Lung (tissue), 12 donors: ENCODE data around the gene DTWD1. TPM values are rescaled to one million over a fixed set of nuclear protein-coding genes. Genes with fewer than 3 reads are reported as not detected.

Experiments used
- ATAC-seq: fragments of 200-7000 bp; cut with Tn5 transposase; one replicate; pipeline ENCODE4 v1.9.1; 2020; ENCODE audit warnings: moderate number of reproducible peaks; ENCODE audit not compliant: insufficient read depth, low FRiP score
- DNase-seq, 3 donors: peaks; one replicate each; pipeline ENCODE4 v3.0.0-alpha.2; 2013 to 2017
- H3K27ac ChIP-seq, 2 donors: one replicate each; pipeline ENCODE4 v1.5.1; 2013; ENCODE audit warnings: mild to moderate bottlenecking in 2 of 2, moderate library complexity in 2 of 2, control low read depth in 1 of 2, inconsistent platforms in 1 of 2, low read depth in 1 of 2, low read length in 1 of 2
- H3K27me3 ChIP-seq, 3 donors: one replicate each; pipeline ENCODE4 v1.5.1; 2013; ENCODE audit warnings: low read length in 2 of 3; ENCODE audit not compliant: control insufficient read depth in 3 of 3, insufficient read depth in 3 of 3
- H3K36me3 ChIP-seq, 4 donors: one replicate each; pipeline ENCODE4 v1.5.1; 2013; ENCODE audit warnings: low read length in 4 of 4, mild to moderate bottlenecking in 1 of 4, moderate library complexity in 1 of 4; ENCODE audit not compliant: control insufficient read depth in 4 of 4, insufficient read depth in 4 of 4
- H3K4me1 ChIP-seq, 5 donors: one replicate each; pipeline ENCODE4 v1.5.1; 2013; ENCODE audit warnings: low read length in 5 of 5, mild to moderate bottlenecking in 2 of 5, moderate library complexity in 1 of 5; ENCODE audit not compliant: control insufficient read depth in 5 of 5, insufficient read depth in 5 of 5
- H3K4me3 ChIP-seq: one replicate; pipeline ENCODE4 v1.5.1; 2013; ENCODE audit warnings: mild to moderate bottlenecking, control low read depth, moderate library complexity
- H3K9ac ChIP-seq, 2 donors: one replicate each; pipeline ENCODE4 v1.5.1; 2013; ENCODE audit warnings: low read length in 2 of 2, control low read depth in 1 of 2; ENCODE audit not compliant: insufficient read depth in 1 of 2
- H3K9me3 ChIP-seq, 4 donors: one replicate each; pipeline ENCODE4 v1.5.1; 2013; ENCODE audit warnings: low read length in 3 of 4, mild to moderate bottlenecking in 1 of 4, moderate library complexity in 1 of 4; ENCODE audit not compliant: control insufficient read depth in 4 of 4, insufficient read depth in 3 of 4
- WGBS, 2 donors: extraction: QIAGEN DNeasy Blood & Tissue Kit; methylation state at CpG; one replicate each; pipeline ENCODE4 v1.1.7; 2013; 5-methylcytosine and 5-hydroxymethylcytosine counted together
- polyA plus RNA-seq, 2 donors: library from polyadenylated mRNA; stranded (reverse); fragments of 200-250 nt; gene quantifications; one replicate each; pipeline ENCODE4 v1.2.1, GENCODE V29; 2013
- total RNA-seq, 2 donors: library from RNA; depleted of rRNA in 1 of 2; stranded (reverse); fragments of >200 nt in 1 of 2; gene quantifications; one replicate each; pipeline ENCODE4 v1.2.1, GENCODE V29; 2014 to 2021
- TF ChIP-seq, protein P1 (sequence below): IDR thresholded peaks from 2 replicates; pipeline ENCODE4 v1.5.1; 2012; ENCODE audit warnings: mild to moderate bottlenecking; ENCODE audit errors: control extremely low read depth, extremely low read depth
- donor health status: control.
- donor health status: control.
- donor health status: Bipolar disorder and iron deficiency.
- donor health status: healthy.
- donor health status: DM: yes; HTN: yes; CAD: no.

The DTWD1 gene
- total and polyA plus RNA-seq, 4 donors: 14.2 to 44.1 (median 21.6) TPM

DNA sequence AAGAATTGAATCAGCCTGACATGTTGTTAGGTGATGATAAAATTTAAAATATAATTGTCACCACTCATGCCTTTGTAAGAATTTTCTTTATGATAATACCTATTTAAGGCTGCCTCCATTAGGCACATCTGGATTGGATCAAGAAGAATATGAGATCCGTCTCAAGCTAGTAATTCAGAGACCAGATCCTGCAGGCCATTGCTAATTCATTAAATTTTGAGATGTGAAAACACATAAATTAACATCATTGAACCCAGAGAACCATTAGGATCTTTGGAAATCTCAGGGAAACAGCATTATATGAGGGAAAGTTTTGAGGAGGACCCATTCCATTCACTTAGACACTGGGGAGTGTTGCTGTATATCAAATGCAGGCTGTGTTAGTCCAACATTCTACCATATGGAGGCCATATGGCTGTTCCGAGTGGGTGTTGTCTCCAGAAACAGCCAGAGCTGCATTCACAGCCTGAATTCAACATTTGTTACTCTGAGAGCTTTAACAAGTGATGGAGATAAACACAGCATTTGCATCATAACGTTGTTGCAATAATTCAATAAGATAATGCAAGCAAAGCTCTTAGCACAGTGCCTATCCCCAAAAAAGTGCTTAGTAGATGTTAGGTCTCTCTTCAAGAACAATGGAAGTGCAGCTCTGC lies 67.4 kb downstream of the DTWD1 start:
- 87 to 89% methylated on average over 3 of the region's 3 CpGs for WGBS, 2 donors
- Histone ChIP-seq H3K27ac (no peak overlapping the region), H3K36me3 (no peaks in the 10 kb centered on the region), H3K9ac (no peak overlapping the region), H3K9me3 (no peaks in the 10 kb centered on the region), H3K4me1 (no peaks in the 10 kb centered on the region), H3K4me3 (no peak overlapping the region), H3K27me3 (no peaks in the 10 kb centered on the region)
- TF ChIP-seq, protein P1, sequence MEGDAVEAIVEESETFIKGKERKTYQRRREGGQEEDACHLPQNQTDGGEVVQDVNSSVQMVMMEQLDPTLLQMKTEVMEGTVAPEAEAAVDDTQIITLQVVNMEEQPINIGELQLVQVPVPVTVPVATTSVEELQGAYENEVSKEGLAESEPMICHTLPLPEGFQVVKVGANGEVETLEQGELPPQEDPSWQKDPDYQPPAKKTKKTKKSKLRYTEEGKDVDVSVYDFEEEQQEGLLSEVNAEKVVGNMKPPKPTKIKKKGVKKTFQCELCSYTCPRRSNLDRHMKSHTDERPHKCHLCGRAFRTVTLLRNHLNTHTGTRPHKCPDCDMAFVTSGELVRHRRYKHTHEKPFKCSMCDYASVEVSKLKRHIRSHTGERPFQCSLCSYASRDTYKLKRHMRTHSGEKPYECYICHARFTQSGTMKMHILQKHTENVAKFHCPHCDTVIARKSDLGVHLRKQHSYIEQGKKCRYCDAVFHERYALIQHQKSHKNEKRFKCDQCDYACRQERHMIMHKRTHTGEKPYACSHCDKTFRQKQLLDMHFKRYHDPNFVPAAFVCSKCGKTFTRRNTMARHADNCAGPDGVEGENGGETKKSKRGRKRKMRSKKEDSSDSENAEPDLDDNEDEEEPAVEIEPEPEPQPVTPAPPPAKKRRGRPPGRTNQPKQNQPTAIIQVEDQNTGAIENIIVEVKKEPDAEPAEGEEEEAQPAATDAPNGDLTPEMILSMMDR: no peak
- DNase-seq (no peak), ATAC-seq (no peak)

DNA sequence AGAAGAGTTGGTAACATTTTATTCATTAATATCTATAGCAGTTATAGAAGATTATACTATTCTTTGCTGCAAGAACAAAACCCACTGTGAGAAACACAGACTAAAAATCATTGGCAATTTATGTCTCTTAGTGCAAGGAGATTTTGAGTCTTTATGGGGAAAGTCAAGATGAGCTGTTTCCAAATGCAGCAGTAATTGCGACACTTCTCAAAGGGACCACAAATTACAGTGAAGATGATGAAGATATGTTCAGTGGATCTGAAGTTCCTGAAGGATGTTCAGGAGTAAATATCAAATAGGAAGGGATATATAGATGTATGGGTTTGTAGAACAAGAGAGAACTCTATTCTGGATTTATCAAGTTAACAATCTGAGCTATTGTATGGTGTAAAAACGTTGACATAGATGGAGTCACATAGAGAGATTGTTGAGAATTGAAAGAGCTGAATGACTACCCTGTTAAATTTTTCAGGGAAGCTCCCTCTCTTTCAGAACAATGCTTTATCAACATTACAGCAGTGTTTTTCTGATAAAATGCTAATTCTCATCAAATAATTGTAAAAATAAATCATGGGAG lies 71.8 kb downstream of the DTWD1 start:
- DNase-seq (no peak), ATAC-seq (no peak)
- Histone ChIP-seq H3K36me3 (no peaks in the 10 kb centered on the region), H3K9me3 (no peaks in the 10 kb centered on the region), H3K9ac (no peak overlapping the region), H3K27ac (no peak overlapping the region), H3K4me3 (no peak overlapping the region), H3K27me3 (no peaks in the 10 kb centered on the region), H3K4me1 (no peaks in the 10 kb centered on the region)
- WGBS, 2 donors: 45 to 47% methylated on average over 2 of the region's 2 CpGs
- TF ChIP-seq, protein P1: no peak

DNA sequence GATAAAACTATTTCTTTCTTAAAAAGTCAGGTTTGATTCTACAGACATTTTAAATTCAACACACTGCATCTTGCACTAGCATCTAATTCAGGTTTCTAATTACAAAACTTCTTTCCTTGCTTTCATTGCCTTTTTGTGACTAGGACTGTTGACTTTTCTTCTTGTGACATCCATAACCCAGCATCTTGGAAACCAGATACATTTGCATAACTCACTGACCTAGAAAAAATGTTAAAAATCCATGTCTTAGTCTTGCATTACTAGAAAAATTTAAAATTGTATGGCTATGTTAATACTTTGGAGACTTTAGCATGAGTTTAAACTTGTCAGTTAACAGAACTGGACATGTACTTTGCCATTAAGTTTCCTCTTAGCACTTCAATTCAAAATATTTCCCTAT lies 72.7 kb downstream of the DTWD1 start:
- Histone ChIP-seq H3K27me3 (no peaks in the 10 kb centered on the region), H3K36me3 (no peaks in the 10 kb centered on the region), H3K9ac (no peak overlapping the region), H3K4me3 (no peak overlapping the region), H3K9me3 (no peaks in the 10 kb centered on the region), H3K4me1 (no peaks in the 10 kb centered on the region), H3K27ac (no peak overlapping the region)
- no peak for DNase-seq
- TF ChIP-seq, protein P1: no peak
- ATAC-seq: no peak
